PC-9 (cell line): ENCODE results near the gene AGBL4.

Source experiments
- CTCF ChIP-seq: fragments of 200-600 bp; sonication (generic); conservative IDR thresholded peaks from 2 replicates; pipeline ENCODE4 v1.6.1; 2017; ENCODE audit warnings: mixed run types, antibody characterized with exemption, mild to moderate bottlenecking, moderate library complexity
- EZH2 ChIP-seq: fragments of 200-600 bp; sonication (generic); IDR thresholded peaks from 2 replicates; pipeline ENCODE4 v1.8.0; 2017; ENCODE audit warnings: antibody characterized with exemption, low read depth

DNA sequence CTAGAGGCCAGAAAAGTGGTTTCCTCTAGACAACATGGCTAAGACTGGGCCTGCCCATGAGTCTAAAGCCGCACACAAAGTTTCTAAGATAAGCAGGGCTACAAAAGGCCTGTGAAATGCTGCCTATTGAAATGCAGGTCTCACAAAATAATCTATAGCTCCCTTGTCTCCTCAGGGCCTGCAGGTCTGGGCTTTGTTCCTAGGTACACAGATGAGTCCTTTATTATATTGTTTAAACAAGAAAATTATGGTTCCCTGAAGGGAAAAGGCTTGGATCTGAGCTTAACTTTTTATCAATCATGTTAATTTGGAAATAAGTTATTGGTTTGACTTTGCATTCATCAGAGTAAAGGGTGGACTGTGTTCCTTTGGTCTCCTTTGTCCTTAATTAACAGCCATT lies 833.6 kb downstream of the AGBL4 start:
- TF ChIP-seq CTCF (no peak), EZH2 (no peak)
